GM12892 (cell line): ENCODE measurements around the gene DEAF1.

ENCODE experiments used
- POLR2A ChIP-seq: IDR thresholded peaks from 2 replicates; pipeline ENCODE4 v1.6.1; 2011; ENCODE audit warnings: low read depth, low read length, control low read depth
- POLR2AphosphoS5 ChIP-seq: IDR thresholded peaks from 2 replicates; pipeline ENCODE4 v1.6.1; 2011; ENCODE audit warnings: low read depth, low read length, control low read depth

DNA sequence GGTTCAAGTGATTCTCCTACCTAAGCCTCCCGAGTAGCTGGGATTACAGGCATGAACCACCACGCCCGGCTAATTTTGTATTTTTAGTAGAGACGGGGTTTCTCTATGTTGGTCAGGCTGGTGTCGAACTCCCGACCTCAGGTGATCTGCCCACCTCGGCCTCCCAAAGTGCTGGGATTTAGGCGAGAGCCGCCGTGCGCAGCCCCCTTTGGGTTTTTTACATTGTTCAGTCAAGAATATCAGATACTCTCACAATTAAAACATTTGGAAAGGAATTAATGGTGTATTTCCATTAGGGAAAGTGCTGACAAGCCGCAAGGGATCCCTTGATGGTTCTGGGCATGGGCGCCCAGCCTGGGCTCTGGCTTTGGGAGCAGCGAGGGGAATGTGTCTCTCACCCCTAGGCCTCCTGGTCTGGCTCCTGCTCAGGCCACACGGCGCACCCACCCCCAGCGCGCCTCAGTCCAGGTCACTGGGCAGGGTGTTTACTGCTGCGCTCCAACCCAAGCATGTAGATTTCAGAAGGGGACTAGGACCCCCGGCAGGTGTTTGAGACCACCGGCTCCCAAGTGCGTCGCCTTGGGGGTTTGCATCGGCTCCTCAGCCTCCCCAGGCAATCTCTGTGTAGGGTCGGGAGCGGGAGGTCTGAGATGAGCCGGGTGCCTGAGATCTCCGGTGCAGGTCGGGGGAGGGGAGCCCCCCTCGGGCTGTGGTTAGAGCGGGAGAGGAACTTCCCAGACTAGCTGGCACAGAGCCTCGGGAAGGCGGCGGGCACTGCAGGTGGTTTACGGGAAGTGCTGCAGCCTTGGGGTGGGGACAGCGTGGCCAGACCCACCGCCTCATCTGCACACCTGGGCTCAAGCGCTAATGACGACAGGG is 78.5 kb downstream of the DEAF1 start:
- no peak for TF ChIP-seq POLR2AphosphoS5
- TF ChIP-seq POLR2A: no peak
